Glutamatergic neuron (in vitro differentiated cells): ENCODE data around the gene USH2A. TPM values are rescaled to one million over a fixed set of nuclear protein-coding genes. Genes with fewer than 3 reads are reported as not detected.

Experiments used
- DNase-seq: peaks from one replicate; pipeline ENCODE4 v3.0.0; 2022
- H3K27ac Mint-ChIP-seq: one replicate; pipeline ENCODE4 v1.8.0; 2020; ENCODE audit warnings: mild to moderate bottlenecking, mixed read lengths, inconsistent platforms; ENCODE audit not compliant: unreplicated experiment
- H3K27me3 Mint-ChIP-seq: one replicate; pipeline ENCODE4 v1.8.0; 2020; ENCODE audit warnings: mild to moderate bottlenecking, moderate library complexity, mixed read lengths, inconsistent platforms; ENCODE audit not compliant: unreplicated experiment
- H3K36me3 Mint-ChIP-seq: one replicate; pipeline ENCODE4 v1.8.0; 2020; ENCODE audit warnings: mild to moderate bottlenecking, mixed read lengths, inconsistent platforms; ENCODE audit not compliant: unreplicated experiment
- H3K4me1 Mint-ChIP-seq: one replicate; pipeline ENCODE4 v1.8.0; 2020; ENCODE audit warnings: mild to moderate bottlenecking, low read depth, mixed read lengths, inconsistent platforms; ENCODE audit not compliant: unreplicated experiment
- H3K4me3 Mint-ChIP-seq: one replicate; pipeline ENCODE4 v1.8.0; 2020; ENCODE audit warnings: mild to moderate bottlenecking, mixed read lengths, inconsistent platforms; ENCODE audit not compliant: unreplicated experiment
- H3K9me3 Mint-ChIP-seq: one replicate; pipeline ENCODE4 v1.8.0; 2020; ENCODE audit warnings: mild to moderate bottlenecking, moderate library complexity, mixed read lengths, inconsistent platforms; ENCODE audit not compliant: unreplicated experiment
- total RNA-seq: library from RNA; stranded (reverse); fragmentation: NEBNext Ultra II Directional; extraction: Animal tissue kit (Norgen Biotek cat#: 25700); gene quantifications from one replicate; pipeline ENCODE4 v1.2.1, GENCODE V29; 2021; ENCODE audit not compliant: unreplicated experiment
- TF ChIP-seq, protein P1 (sequence below): fragments of 200-600 bp; sonication (generic); IDR thresholded peaks from one replicate; pipeline ENCODE4 v1.5.0; 2021; ENCODE audit not compliant: partially characterized antibody, unreplicated experiment

Gene USH2A
- total RNA-seq, 1 donor from 2014 or later = not detected

- DNase-seq = no peak
- no peaks in the 10 kb centered on the region for H3K9me3 Mint-ChIP-seq
- no peaks in the 10 kb centered on the region for H3K27me3 Mint-ChIP-seq
- no peak overlapping the region for H3K4me3 Mint-ChIP-seq
- TF ChIP-seq, protein P1, sequence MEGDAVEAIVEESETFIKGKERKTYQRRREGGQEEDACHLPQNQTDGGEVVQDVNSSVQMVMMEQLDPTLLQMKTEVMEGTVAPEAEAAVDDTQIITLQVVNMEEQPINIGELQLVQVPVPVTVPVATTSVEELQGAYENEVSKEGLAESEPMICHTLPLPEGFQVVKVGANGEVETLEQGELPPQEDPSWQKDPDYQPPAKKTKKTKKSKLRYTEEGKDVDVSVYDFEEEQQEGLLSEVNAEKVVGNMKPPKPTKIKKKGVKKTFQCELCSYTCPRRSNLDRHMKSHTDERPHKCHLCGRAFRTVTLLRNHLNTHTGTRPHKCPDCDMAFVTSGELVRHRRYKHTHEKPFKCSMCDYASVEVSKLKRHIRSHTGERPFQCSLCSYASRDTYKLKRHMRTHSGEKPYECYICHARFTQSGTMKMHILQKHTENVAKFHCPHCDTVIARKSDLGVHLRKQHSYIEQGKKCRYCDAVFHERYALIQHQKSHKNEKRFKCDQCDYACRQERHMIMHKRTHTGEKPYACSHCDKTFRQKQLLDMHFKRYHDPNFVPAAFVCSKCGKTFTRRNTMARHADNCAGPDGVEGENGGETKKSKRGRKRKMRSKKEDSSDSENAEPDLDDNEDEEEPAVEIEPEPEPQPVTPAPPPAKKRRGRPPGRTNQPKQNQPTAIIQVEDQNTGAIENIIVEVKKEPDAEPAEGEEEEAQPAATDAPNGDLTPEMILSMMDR = no peak
- H3K36me3 Mint-ChIP-seq = no peaks in the 10 kb centered on the region
- H3K27ac Mint-ChIP-seq = no peak overlapping the region
- H3K4me1 Mint-ChIP-seq = no peaks in the 10 kb centered on the region
These were observed 657.4 kb downstream of the USH2A start for GRCh38 chr1:215765833-215766232.

GRCh38 chr1:215761446-215761845 is 661.8 kb downstream of the USH2A start:
- TF ChIP-seq, protein P1 = no peak
- H3K9me3 Mint-ChIP-seq = no peaks in the 10 kb centered on the region
- H3K4me3 Mint-ChIP-seq = no peak overlapping the region
- no peaks in the 10 kb centered on the region for H3K27me3 Mint-ChIP-seq
- no peak for DNase-seq
- no peak overlapping the region for H3K27ac Mint-ChIP-seq
- no peaks in the 10 kb centered on the region for H3K36me3 Mint-ChIP-seq
- no peaks in the 10 kb centered on the region for H3K4me1 Mint-ChIP-seq

GRCh38 chr1:215754112-215754511 is 669.1 kb downstream of the USH2A start:
- Mint-ChIP-seq H3K9me3 (no peaks in the 10 kb centered on the region), H3K4me3 (no peak overlapping the region), H3K4me1 (no peaks in the 10 kb centered on the region), H3K27ac (no peak overlapping the region), H3K27me3 (no peaks in the 10 kb centered on the region), H3K36me3 (no peaks in the 10 kb centered on the region)
- TF ChIP-seq, protein P1 = no peak
- DNase-seq = no peak

- H3K4me1 Mint-ChIP-seq = no peaks in the 10 kb centered on the region
- H3K27ac Mint-ChIP-seq = no peak overlapping the region
- H3K9me3 Mint-ChIP-seq = no peaks in the 10 kb centered on the region
- H3K4me3 Mint-ChIP-seq = no peak overlapping the region
- TF ChIP-seq, protein P1 = no peak
- no peaks in the 10 kb centered on the region for H3K36me3 Mint-ChIP-seq
- no peaks in the 10 kb centered on the region for H3K27me3 Mint-ChIP-seq
- DNase-seq = no peak
These were observed 673.8 kb downstream of the USH2A start for GRCh38 chr1:215749414-215749813.

DNA sequence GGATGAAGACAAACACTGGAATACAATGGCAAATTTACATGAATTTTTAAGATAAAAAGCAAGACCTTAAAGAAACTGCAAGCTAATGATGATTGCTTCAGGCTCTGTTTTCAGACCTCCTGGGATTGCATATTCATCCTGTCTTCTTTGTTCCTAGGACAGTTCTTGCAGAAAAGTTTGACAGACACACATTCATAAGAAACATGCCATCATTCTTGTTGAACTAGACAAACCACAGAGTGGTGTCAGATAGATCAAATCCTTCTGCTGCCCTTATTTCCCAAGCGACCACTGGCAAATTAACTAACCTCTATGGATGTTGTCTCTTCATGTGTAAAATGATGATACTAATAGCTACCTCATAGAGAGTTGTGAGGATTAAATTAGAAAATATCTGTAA is 674.8 kb downstream of the USH2A start:
- Mint-ChIP-seq H3K9me3 (no peaks in the 10 kb centered on the region), H3K27ac (no peak overlapping the region)

More for the DNA sequence above, 674.8 kb downstream of the USH2A start:
- no peaks in the 10 kb centered on the region for H3K4me1 Mint-ChIP-seq
- no peaks in the 10 kb centered on the region for H3K27me3 Mint-ChIP-seq
- no peak for DNase-seq
- TF ChIP-seq, protein P1 = no peak
- no peaks in the 10 kb centered on the region for H3K36me3 Mint-ChIP-seq
- no peak overlapping the region for H3K4me3 Mint-ChIP-seq
